H1 (cell line): ENCODE results near the gene SLC3A2. TPM values are rescaled to one million over a fixed set of nuclear protein-coding genes. Genes with fewer than 3 reads are reported as not detected.

ENCODE experiments used
- CTCF ChIA-PET: fragments of 300-600 bp; sonication (Branson Sonifier 250); formaldehyde crosslinking; loops from one replicate; lab custom pipeline; 2021; ENCODE audit not compliant: partially characterized antibody; lab: Charles Lee
- POLR2A ChIA-PET: fragments of 300-600 bp; sonication (Branson Sonifier 250); formaldehyde crosslinking; loops from one replicate; lab custom pipeline; 2021; ENCODE audit warnings: inconsistent platforms; ENCODE audit not compliant: partially characterized antibody; lab: Charles Lee
- DNase-seq, 2 experiments: peaks; one replicate each; pipeline versions ENCODE4 v3.0.0 to v3.0.0-alpha.2; 2010 to 2022; ENCODE audit warnings: low spot score in 2 of 2, low read depth in 1 of 2, mixed read lengths in 1 of 2
- FAIRE-seq: peaks from 2 replicates; lab custom pipeline; 2011; peaks lifted over from hg19 to GRCh38; lab: Jason Lieb, UNC
- H2AFZ ChIP-seq: 2 replicates; pipeline ENCODE4 v1.8.1; 2012; ENCODE audit warnings: low read length, inconsistent platforms
- H2AK5ac ChIP-seq: 2 replicates; pipeline ENCODE4 v1.6.1; 2013; ENCODE audit warnings: low read depth, low read length
- H2BK120ac ChIP-seq: replicated peaks from 2 replicates; pipeline ENCODE3; 2013; ENCODE audit warnings: low read depth, low read length, inconsistent platforms
- H2BK12ac ChIP-seq: 2 replicates; pipeline ENCODE4 v1.6.1; 2013; ENCODE audit warnings: low read depth, low read length
- H2BK15ac ChIP-seq: 2 replicates; pipeline ENCODE4 v1.6.1; 2013; ENCODE audit warnings: low read length
- H2BK20ac ChIP-seq: 2 replicates; pipeline ENCODE4 v1.6.1; 2013; ENCODE audit warnings: low read length
- H2BK5ac ChIP-seq: 2 replicates; pipeline ENCODE4 v1.6.1; 2013; ENCODE audit warnings: low read depth, low read length
- H3K14ac ChIP-seq: 2 replicates; pipeline ENCODE4 v1.6.1; 2013; ENCODE audit warnings: inconsistent platforms; ENCODE audit not compliant: insufficient read length
- H3K18ac ChIP-seq: 2 replicates; pipeline ENCODE4 v1.6.1; 2013; ENCODE audit warnings: low read length; ENCODE audit errors: extremely low read depth
- H3K23ac ChIP-seq: 2 replicates; pipeline ENCODE4 v1.6.1; 2013; ENCODE audit warnings: inconsistent platforms; ENCODE audit not compliant: insufficient read length
- H3K23me2 ChIP-seq: 2 replicates; pipeline ENCODE4 v1.6.1; 2013; ENCODE audit warnings: low read depth, low read length
- H3K27ac ChIP-seq: 2 replicates; pipeline ENCODE4 v1.6.1; 2011; ENCODE audit warnings: low read depth, low read length, inconsistent platforms
- H3K27me3 ChIP-seq, 4 experiments: replicated peaks in 1 of 4; 1 replicate in 1 of 4; 2 replicates in 3 of 4; pipeline versions ENCODE4 v1.6.1 to v1.8.1; 2011 to 2013; ENCODE audit warnings: low read length in 3 of 4, mild to moderate bottlenecking in 3 of 4, inconsistent platforms in 2 of 4, mixed read lengths in 2 of 4, moderate library complexity in 1 of 4; ENCODE audit not compliant: control insufficient read depth in 3 of 4, insufficient read depth in 3 of 4; ENCODE audit errors: extremely low read depth in 1 of 4
- H3K36me3 ChIP-seq, 4 experiments: 2 replicates each; pipeline versions ENCODE4 v1.6.1 to v1.8.1; 2011 to 2013; ENCODE audit warnings: mild to moderate bottlenecking in 4 of 4, low read length in 3 of 4, moderate library complexity in 2 of 4, control low read depth in 1 of 4, inconsistent platforms in 1 of 4; ENCODE audit not compliant: insufficient read depth in 4 of 4, control insufficient read depth in 2 of 4
- H3K4ac ChIP-seq: replicated peaks from 2 replicates; pipeline ENCODE3; 2013; ENCODE audit warnings: low read length, low read depth, mixed read lengths, inconsistent platforms; ENCODE audit not compliant: insufficient read length
- H3K4me1 ChIP-seq, 4 experiments: replicated peaks in 1 of 4; 1 replicate in 1 of 4; 2 replicates in 3 of 4; pipeline versions ENCODE4 v1.6.1 to v1.8.1; 2011 to 2013; ENCODE audit warnings: low read length in 3 of 4, inconsistent platforms in 2 of 4, mixed read lengths in 1 of 4; ENCODE audit not compliant: insufficient read depth in 4 of 4, control insufficient read depth in 3 of 4
- H3K4me2 ChIP-seq, 2 experiments: 2 replicates each; pipeline versions ENCODE4 v1.6.1 to v1.8.1; 2011 to 2013; ENCODE audit warnings: low read depth in 2 of 2, low read length in 2 of 2, control low read depth in 1 of 2, inconsistent platforms in 1 of 2, mild to moderate bottlenecking in 1 of 2; ENCODE audit not compliant: insufficient read depth in 1 of 2
- H3K4me3 ChIP-seq, 4 experiments: fragments of 200-600, 300-600 bp in 1 of 4; sonication (generic), shearing (Covaris generic), sonication (Bioruptor Twin) in 1 of 4; 2 replicates each; pipeline versions ENCODE4 v1.5.1 to v1.8.1; 2011 to 2016; ENCODE audit warnings: low read length in 4 of 4, low read depth in 3 of 4, control low read depth in 2 of 4, inconsistent platforms in 2 of 4, mild to moderate bottlenecking in 2 of 4, mixed read lengths in 1 of 4, moderate library complexity in 1 of 4; ENCODE audit not compliant: insufficient read depth in 2 of 4; ENCODE audit errors: extremely low read depth in 1 of 4
- H3K56ac ChIP-seq: replicated peaks from 2 replicates; pipeline ENCODE3; 2013; ENCODE audit warnings: low read depth, mild to moderate bottlenecking, mixed read lengths, low read length, inconsistent platforms; ENCODE audit not compliant: insufficient read length
- H3K79me1 ChIP-seq: 2 replicates; pipeline ENCODE4 v1.6.1; 2013; ENCODE audit warnings: low read depth, low read length, control low read depth
- H3K79me2 ChIP-seq, 2 experiments: 2 replicates each; pipeline versions ENCODE4 v1.6.1 to v1.8.1; 2012 to 2013; ENCODE audit warnings: low read length in 2 of 2, mild to moderate bottlenecking in 2 of 2, inconsistent platforms in 1 of 2; ENCODE audit not compliant: insufficient read depth in 2 of 2, control insufficient read depth in 1 of 2
- H3K9ac ChIP-seq, 4 experiments: replicated peaks in 1 of 4; 1 replicate in 1 of 4; 2 replicates in 3 of 4; pipeline versions ENCODE4 v1.6.1 to v1.8.1; 2011 to 2013; ENCODE audit warnings: low read depth in 3 of 4, low read length in 3 of 4, control low read depth in 2 of 4, mild to moderate bottlenecking in 2 of 4, moderate library complexity in 2 of 4, inconsistent platforms in 1 of 4; ENCODE audit errors: extremely low read depth in 1 of 4
- H3K9me3 ChIP-seq, 2 experiments: 2 replicates each; pipeline versions ENCODE4 v1.6.1 to v1.8.1; 2012 to 2013; ENCODE audit warnings: mild to moderate bottlenecking in 2 of 2, moderate library complexity in 2 of 2, control low read depth in 1 of 2, inconsistent platforms in 1 of 2, low read depth in 1 of 2, low read length in 1 of 2, mixed read lengths in 1 of 2; ENCODE audit not compliant: insufficient read depth in 2 of 2
- H4K20me1 ChIP-seq, 2 experiments: replicated peaks in 1 of 2; 2 replicates each; pipeline versions ENCODE3 to v1.8.1; 2011 to 2013; ENCODE audit warnings: inconsistent platforms in 2 of 2, low read length in 2 of 2, mild to moderate bottlenecking in 1 of 2; ENCODE audit not compliant: insufficient read depth in 2 of 2, control insufficient read depth in 1 of 2
- H4K5ac ChIP-seq: 2 replicates; pipeline ENCODE4 v1.6.1; 2013; ENCODE audit warnings: low read length, low read depth, mixed read lengths, inconsistent platforms; ENCODE audit not compliant: insufficient read length
- H4K8ac ChIP-seq: 2 replicates; pipeline ENCODE4 v1.8.0; 2013; ENCODE audit warnings: mild to moderate bottlenecking, moderate library complexity, low read length, inconsistent platforms; ENCODE audit not compliant: insufficient read depth; ENCODE audit errors: extremely low read depth
- H4K91ac ChIP-seq: replicated peaks from 2 replicates; pipeline ENCODE3; 2013; ENCODE audit warnings: low read length, mixed read lengths, inconsistent platforms; ENCODE audit not compliant: insufficient read length
- FOSL1 ChIP-seq: IDR thresholded peaks from 2 replicates; pipeline ENCODE4 v1.6.1; 2011; ENCODE audit warnings: mild to moderate bottlenecking, low read depth, low read length, moderate library complexity; ENCODE audit not compliant: insufficient read depth
- MAX ChIP-seq: IDR thresholded peaks from 2 replicates; pipeline ENCODE4 v1.6.1; 2012; ENCODE audit warnings: inconsistent platforms
- WGBS, 2 experiments: shearing (Covaris generic) in 1 of 2; methylation state at CpG; one replicate each; pipeline versions ENCODE4 v1.1.6 to v1.1.7; 2013 to 2015; ENCODE audit warnings: low lambda C conversion rate in 2 of 2, mixed read lengths in 2 of 2, inconsistent platforms in 1 of 2, low coverage in 1 of 2, missing lambda C conversion rate in 1 of 2; ENCODE audit not compliant: insufficient replicate concordance in 2 of 2, insufficient coverage in 1 of 2, insufficient read length in 1 of 2; ENCODE audit errors: extremely low coverage in 1 of 2, missing lambda C conversion rate in 1 of 2; 5-methylcytosine and 5-hydroxymethylcytosine counted together
- polyA plus RNA-seq, 7 experiments: library from polyadenylated mRNA; depleted of rRNA in 3 of 7; stranded (reverse) in 5 of 7; unstranded in 2 of 7; fragments of >200 nt in 5 of 7; fragments of 200-250 nt in 2 of 7; gene quantifications; 1 replicate in 5 of 7; 2 replicates in 1 of 7; 4 replicates in 1 of 7; pipeline versions ENCODE4 v1.2.1 to v1.2.3, GENCODE V29; 2011 to 2013; ENCODE audit warnings: missing spikeins in 2 of 7, mixed read lengths in 2 of 7
- total RNA-seq: library from RNA; stranded (reverse); fragmentation: NEBNext Ultra II Directional; extraction: Animal tissue kit (Norgen Biotek cat#: 25700); gene quantifications from 2 replicates; pipeline ENCODE4 v1.2.1, GENCODE V29; 2021

SLC3A2 gene
- total and polyA plus RNA-seq, 2 of the 8 experiments (the other 6 are each of a cell fraction or from before 2014, with no cell fraction given) = 410 to 435 TPM

- H3K36me3 ChIP-seq = no peaks in the 10 kb centered on the region
- no peak for FAIRE-seq
- peaks cover 3% of the 10 kb centered on the region; the same call in 1 of the 2 replicates for H3K23me2 ChIP-seq
- peak overlapping the region; percentile 23 to 62 for H3K4me2 ChIP-seq
- H3K4me3 ChIP-seq = no peak overlapping the region
- POLR2A ChIA-PET = interaction anchor here (0.7 to 57.8 kb wide), 8 partner anchors 14 to 118 kb away, joined by 3 to 2104 read pairs (median 7); partner anchors contain the start of genes CHRM1, SLC3A2 and WDR74
- no peak overlapping the region for H3K23ac ChIP-seq
- H2AFZ ChIP-seq = no peak overlapping the region
- no peak overlapping the region for H3K14ac ChIP-seq
- peaks cover 9 to 27% (median 16%) of the 10 kb centered on the region in 4 experiments for H3K4me1 ChIP-seq
- peaks cover 0 to 3% (median 1%) of the 10 kb centered on the region in 4 experiments; a peak in 2 of 7 replicates for H3K27me3 ChIP-seq
- peak overlapping the region; percentile 6 for H4K5ac ChIP-seq
- H3K79me1 ChIP-seq = no peaks in the 10 kb centered on the region
- TF ChIP-seq FOSL1 (no peak), MAX (0 out of 2 replicates have a peak, but pooled peaks have one; percentile 7)
- TF ChIP-seq, all 59 proteins: peak for 1
- Histone ChIP-seq H2BK12ac (peak overlapping the region; percentile 99; the same call in 1 of the 2 replicates), H2BK20ac (peak overlapping the region; percentile 98; the same call in 1 of the 2 replicates), H3K56ac (peak overlapping the region; percentile 11), H3K27ac (peak overlapping the region; percentile 39; the same call in 1 of the 2 replicates), H3K9me3 (no peaks in the 10 kb centered on the region), H2BK15ac (peak overlapping the region; percentile 36; the same call in 1 of the 2 replicates), H3K79me2 (no peaks in the 10 kb centered on the region), H2BK5ac (peak overlapping the region; percentile 28; the same call in 1 of the 2 replicates), H3K9ac (no peak overlapping the region; a peak in 2 of 7 replicates), H4K20me1 (no peaks in the 10 kb centered on the region), H4K91ac (peak overlapping the region; percentile 70), H3K4ac (no peak overlapping the region), H3K18ac (peak overlapping the region; percentile 84), H2BK120ac (peak overlapping the region; percentile 50), H2AK5ac (0 out of 2 replicates have a peak overlapping the region, but pooled peaks have one; percentile 7), H4K8ac (no peak overlapping the region)
- 81% methylated on average over 9 of the region's 9 CpGs; no CpG with 5 or more reads in 1 of the 2 experiments for WGBS, 2 experiments
- no peak for DNase-seq
- CTCF ChIA-PET = interaction anchor here (0.6 to 12.1 kb wide), 17 partner anchors 9 to 722 kb away, joined by 3 to 435 read pairs (median 7); partner anchors contain the start of genes CHRM1, SLC22A8 and TAF6L
These were observed 27.9 kb downstream of the SLC3A2 start for GRCh38 chr11:62908468-62909072.
